H1 (cell line): ENCODE measurements around the gene DTD1. TPM values are rescaled to one million over a fixed set of nuclear protein-coding genes. Genes with fewer than 3 reads are reported as not detected.

ENCODE experiments used
- CTCF ChIA-PET: fragments of 300-600 bp; sonication (Branson Sonifier 250); formaldehyde crosslinking; loops from one replicate; lab custom pipeline; 2021; ENCODE audit not compliant: partially characterized antibody; lab: Charles Lee
- POLR2A ChIA-PET: fragments of 300-600 bp; sonication (Branson Sonifier 250); formaldehyde crosslinking; loops from one replicate; lab custom pipeline; 2021; ENCODE audit warnings: inconsistent platforms; ENCODE audit not compliant: partially characterized antibody; lab: Charles Lee
- DNase-seq, 2 experiments: peaks; one replicate each; pipeline versions ENCODE4 v3.0.0 to v3.0.0-alpha.2; 2010 to 2022; ENCODE audit warnings: low spot score in 2 of 2, low read depth in 1 of 2, mixed read lengths in 1 of 2
- FAIRE-seq: peaks from 2 replicates; lab custom pipeline; 2011; peaks lifted over from hg19 to GRCh38; lab: Jason Lieb, UNC
- H2AFZ ChIP-seq: 2 replicates; pipeline ENCODE4 v1.8.1; 2012; ENCODE audit warnings: low read length, inconsistent platforms
- H2AK5ac ChIP-seq: 2 replicates; pipeline ENCODE4 v1.6.1; 2013; ENCODE audit warnings: low read depth, low read length
- H2BK120ac ChIP-seq: replicated peaks from 2 replicates; pipeline ENCODE3; 2013; ENCODE audit warnings: low read depth, low read length, inconsistent platforms
- H2BK12ac ChIP-seq: 2 replicates; pipeline ENCODE4 v1.6.1; 2013; ENCODE audit warnings: low read depth, low read length
- H2BK15ac ChIP-seq: 2 replicates; pipeline ENCODE4 v1.6.1; 2013; ENCODE audit warnings: low read length
- H2BK20ac ChIP-seq: 2 replicates; pipeline ENCODE4 v1.6.1; 2013; ENCODE audit warnings: low read length
- H2BK5ac ChIP-seq: 2 replicates; pipeline ENCODE4 v1.6.1; 2013; ENCODE audit warnings: low read depth, low read length
- H3K14ac ChIP-seq: 2 replicates; pipeline ENCODE4 v1.6.1; 2013; ENCODE audit warnings: inconsistent platforms; ENCODE audit not compliant: insufficient read length
- H3K18ac ChIP-seq: 2 replicates; pipeline ENCODE4 v1.6.1; 2013; ENCODE audit warnings: low read length; ENCODE audit errors: extremely low read depth
- H3K23ac ChIP-seq: 2 replicates; pipeline ENCODE4 v1.6.1; 2013; ENCODE audit warnings: inconsistent platforms; ENCODE audit not compliant: insufficient read length
- H3K23me2 ChIP-seq: 2 replicates; pipeline ENCODE4 v1.6.1; 2013; ENCODE audit warnings: low read depth, low read length
- H3K27ac ChIP-seq: 2 replicates; pipeline ENCODE4 v1.6.1; 2011; ENCODE audit warnings: low read depth, low read length, inconsistent platforms
- H3K27me3 ChIP-seq, 4 experiments: replicated peaks in 1 of 4; 1 replicate in 1 of 4; 2 replicates in 3 of 4; pipeline versions ENCODE4 v1.6.1 to v1.8.1; 2011 to 2013; ENCODE audit warnings: low read length in 3 of 4, mild to moderate bottlenecking in 3 of 4, inconsistent platforms in 2 of 4, mixed read lengths in 2 of 4, moderate library complexity in 1 of 4; ENCODE audit not compliant: control insufficient read depth in 3 of 4, insufficient read depth in 3 of 4; ENCODE audit errors: extremely low read depth in 1 of 4
- H3K36me3 ChIP-seq, 4 experiments: 2 replicates each; pipeline versions ENCODE4 v1.6.1 to v1.8.1; 2011 to 2013; ENCODE audit warnings: mild to moderate bottlenecking in 4 of 4, low read length in 3 of 4, moderate library complexity in 2 of 4, control low read depth in 1 of 4, inconsistent platforms in 1 of 4; ENCODE audit not compliant: insufficient read depth in 4 of 4, control insufficient read depth in 2 of 4
- H3K4ac ChIP-seq: replicated peaks from 2 replicates; pipeline ENCODE3; 2013; ENCODE audit warnings: low read length, low read depth, mixed read lengths, inconsistent platforms; ENCODE audit not compliant: insufficient read length
- H3K4me1 ChIP-seq, 4 experiments: replicated peaks in 1 of 4; 1 replicate in 1 of 4; 2 replicates in 3 of 4; pipeline versions ENCODE4 v1.6.1 to v1.8.1; 2011 to 2013; ENCODE audit warnings: low read length in 3 of 4, inconsistent platforms in 2 of 4, mixed read lengths in 1 of 4; ENCODE audit not compliant: insufficient read depth in 4 of 4, control insufficient read depth in 3 of 4
- H3K4me2 ChIP-seq, 2 experiments: 2 replicates each; pipeline versions ENCODE4 v1.6.1 to v1.8.1; 2011 to 2013; ENCODE audit warnings: low read depth in 2 of 2, low read length in 2 of 2, control low read depth in 1 of 2, inconsistent platforms in 1 of 2, mild to moderate bottlenecking in 1 of 2; ENCODE audit not compliant: insufficient read depth in 1 of 2
- H3K4me3 ChIP-seq, 4 experiments: fragments of 200-600, 300-600 bp in 1 of 4; sonication (generic), shearing (Covaris generic), sonication (Bioruptor Twin) in 1 of 4; 2 replicates each; pipeline versions ENCODE4 v1.5.1 to v1.8.1; 2011 to 2016; ENCODE audit warnings: low read length in 4 of 4, low read depth in 3 of 4, control low read depth in 2 of 4, inconsistent platforms in 2 of 4, mild to moderate bottlenecking in 2 of 4, mixed read lengths in 1 of 4, moderate library complexity in 1 of 4; ENCODE audit not compliant: insufficient read depth in 2 of 4; ENCODE audit errors: extremely low read depth in 1 of 4
- H3K56ac ChIP-seq: replicated peaks from 2 replicates; pipeline ENCODE3; 2013; ENCODE audit warnings: low read depth, mild to moderate bottlenecking, mixed read lengths, low read length, inconsistent platforms; ENCODE audit not compliant: insufficient read length
- H3K79me1 ChIP-seq: 2 replicates; pipeline ENCODE4 v1.6.1; 2013; ENCODE audit warnings: low read depth, low read length, control low read depth
- H3K79me2 ChIP-seq, 2 experiments: 2 replicates each; pipeline versions ENCODE4 v1.6.1 to v1.8.1; 2012 to 2013; ENCODE audit warnings: low read length in 2 of 2, mild to moderate bottlenecking in 2 of 2, inconsistent platforms in 1 of 2; ENCODE audit not compliant: insufficient read depth in 2 of 2, control insufficient read depth in 1 of 2
- H3K9ac ChIP-seq, 4 experiments: replicated peaks in 1 of 4; 1 replicate in 1 of 4; 2 replicates in 3 of 4; pipeline versions ENCODE4 v1.6.1 to v1.8.1; 2011 to 2013; ENCODE audit warnings: low read depth in 3 of 4, low read length in 3 of 4, control low read depth in 2 of 4, mild to moderate bottlenecking in 2 of 4, moderate library complexity in 2 of 4, inconsistent platforms in 1 of 4; ENCODE audit errors: extremely low read depth in 1 of 4
- H3K9me3 ChIP-seq, 2 experiments: 2 replicates each; pipeline versions ENCODE4 v1.6.1 to v1.8.1; 2012 to 2013; ENCODE audit warnings: mild to moderate bottlenecking in 2 of 2, moderate library complexity in 2 of 2, control low read depth in 1 of 2, inconsistent platforms in 1 of 2, low read depth in 1 of 2, low read length in 1 of 2, mixed read lengths in 1 of 2; ENCODE audit not compliant: insufficient read depth in 2 of 2
- H4K20me1 ChIP-seq, 2 experiments: replicated peaks in 1 of 2; 2 replicates each; pipeline versions ENCODE3 to v1.8.1; 2011 to 2013; ENCODE audit warnings: inconsistent platforms in 2 of 2, low read length in 2 of 2, mild to moderate bottlenecking in 1 of 2; ENCODE audit not compliant: insufficient read depth in 2 of 2, control insufficient read depth in 1 of 2
- H4K5ac ChIP-seq: 2 replicates; pipeline ENCODE4 v1.6.1; 2013; ENCODE audit warnings: low read length, low read depth, mixed read lengths, inconsistent platforms; ENCODE audit not compliant: insufficient read length
- H4K8ac ChIP-seq: 2 replicates; pipeline ENCODE4 v1.8.0; 2013; ENCODE audit warnings: mild to moderate bottlenecking, moderate library complexity, low read length, inconsistent platforms; ENCODE audit not compliant: insufficient read depth; ENCODE audit errors: extremely low read depth
- H4K91ac ChIP-seq: replicated peaks from 2 replicates; pipeline ENCODE3; 2013; ENCODE audit warnings: low read length, mixed read lengths, inconsistent platforms; ENCODE audit not compliant: insufficient read length
- EP300 ChIP-seq, 2 experiments: IDR thresholded peaks; 1 replicate in 1 of 2; 2 replicates in 1 of 2; pipeline ENCODE4 v1.6.1; 2011 to 2012; ENCODE audit warnings: low read depth in 2 of 2, low read length in 2 of 2, mild to moderate bottlenecking in 2 of 2, borderline replicate concordance in 1 of 2, inconsistent platforms in 1 of 2, moderate library complexity in 1 of 2
- EZH2 ChIP-seq: fragments of 200-600 bp; sonication (generic); IDR thresholded peaks from 2 replicates; pipeline ENCODE4 v1.7.1; 2012; ENCODE audit warnings: low read depth, mild to moderate bottlenecking, moderate library complexity, low read length, inconsistent platforms; ENCODE audit not compliant: severe bottlenecking
- JUND ChIP-seq: IDR thresholded peaks from 2 replicates; pipeline ENCODE4 v1.6.1; 2011; ENCODE audit warnings: mild to moderate bottlenecking, improper control_type of control experiment, low read length
- MAFK ChIP-seq: IDR thresholded peaks from 2 replicates; pipeline ENCODE4 v1.6.1; 2012; ENCODE audit warnings: low read depth, mild to moderate bottlenecking, improper control_type of control experiment, low read length
- NRF1 ChIP-seq: IDR thresholded peaks from 2 replicates; pipeline ENCODE4 v1.6.1; 2011; ENCODE audit warnings: mild to moderate bottlenecking, low read depth, low read length, improper control_type of control experiment
- SP1 ChIP-seq: IDR thresholded peaks from 2 replicates; pipeline ENCODE4 v1.6.1; 2011; ENCODE audit warnings: low read depth, low read length
- TBP ChIP-seq: IDR thresholded peaks from 2 replicates; pipeline ENCODE4 v1.6.1; 2011; ENCODE audit warnings: low read depth, low read length, improper control_type of control experiment
- TEAD4 ChIP-seq: IDR thresholded peaks from 2 replicates; pipeline ENCODE4 v1.6.1; 2012; ENCODE audit warnings: low read depth, low read length, inconsistent platforms, mixed read lengths
- USF2 ChIP-seq: IDR thresholded peaks from 2 replicates; pipeline ENCODE4 v1.6.1; 2011; ENCODE audit warnings: low read length, improper control_type of control experiment
- YY1 ChIP-seq: IDR thresholded peaks from 2 replicates; pipeline ENCODE4 v1.6.1; 2011; ENCODE audit warnings: low read depth, mild to moderate bottlenecking, low read length
- ZNF274 ChIP-seq: IDR thresholded peaks from 2 replicates; pipeline ENCODE4 v1.7.0; 2012; ENCODE audit warnings: low read length, borderline replicate concordance; ENCODE audit errors: extremely low read depth
- WGBS, 2 experiments: shearing (Covaris generic) in 1 of 2; methylation state at CpG; one replicate each; pipeline versions ENCODE4 v1.1.6 to v1.1.7; 2013 to 2015; ENCODE audit warnings: low lambda C conversion rate in 2 of 2, mixed read lengths in 2 of 2, inconsistent platforms in 1 of 2, low coverage in 1 of 2, missing lambda C conversion rate in 1 of 2; ENCODE audit not compliant: insufficient replicate concordance in 2 of 2, insufficient coverage in 1 of 2, insufficient read length in 1 of 2; ENCODE audit errors: extremely low coverage in 1 of 2, missing lambda C conversion rate in 1 of 2; 5-methylcytosine and 5-hydroxymethylcytosine counted together
- polyA plus RNA-seq, 7 experiments: library from polyadenylated mRNA; depleted of rRNA in 3 of 7; stranded (reverse) in 5 of 7; unstranded in 2 of 7; fragments of >200 nt in 5 of 7; fragments of 200-250 nt in 2 of 7; gene quantifications; 1 replicate in 5 of 7; 2 replicates in 1 of 7; 4 replicates in 1 of 7; pipeline versions ENCODE4 v1.2.1 to v1.2.3, GENCODE V29; 2011 to 2013; ENCODE audit warnings: missing spikeins in 2 of 7, mixed read lengths in 2 of 7
- total RNA-seq: library from RNA; stranded (reverse); fragmentation: NEBNext Ultra II Directional; extraction: Animal tissue kit (Norgen Biotek cat#: 25700); gene quantifications from 2 replicates; pipeline ENCODE4 v1.2.1, GENCODE V29; 2021
- TF ChIP-seq, protein P1 (sequence below): IDR thresholded peaks from 2 replicates; pipeline ENCODE4 v1.6.1; 2011; ENCODE audit warnings: low read depth, mild to moderate bottlenecking, low read length; ENCODE audit not compliant: insufficient read depth

The DTD1 gene
- total and polyA plus RNA-seq, 2 of the 8 experiments (the other 6 are each of a cell fraction or from before 2014, with no cell fraction given): 49.7 to 66.6 TPM

DNA sequence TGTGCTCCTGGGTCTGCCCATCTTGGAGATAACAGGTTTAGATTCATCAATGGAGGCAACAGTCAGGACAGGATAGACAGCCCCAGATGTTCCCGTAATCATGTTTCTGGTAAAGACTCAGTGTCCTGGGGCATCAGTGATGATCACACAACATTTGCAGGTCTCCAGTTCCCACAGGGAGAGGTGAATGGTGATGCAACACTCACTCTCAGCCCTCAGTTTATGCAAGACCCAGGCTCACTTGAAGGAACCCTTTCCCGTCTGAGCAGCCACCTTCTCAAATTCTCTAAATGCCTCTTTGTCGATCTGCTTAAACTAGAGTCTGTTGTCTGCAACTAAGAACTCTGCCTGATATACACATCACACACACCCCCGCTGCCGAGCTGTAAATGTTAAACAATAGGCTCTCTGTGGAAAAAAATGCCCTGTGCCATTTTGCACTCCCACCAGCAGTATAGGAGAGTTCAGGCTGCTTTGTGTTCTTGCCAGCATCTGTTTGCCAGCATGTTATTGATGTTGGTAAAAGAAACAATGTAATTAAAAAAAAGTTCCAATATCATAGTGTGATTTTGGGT, 195.6 kb downstream of the DTD1 start:
- no peak overlapping the region for H3K56ac ChIP-seq
- H3K27me3 ChIP-seq: no peaks in the 10 kb centered on the region
- no peak overlapping the region for H3K4me2 ChIP-seq
- no peaks in the 10 kb centered on the region for H4K20me1 ChIP-seq
- H3K4me1 ChIP-seq: no peaks in the 10 kb centered on the region
- no peak overlapping the region for H2AFZ ChIP-seq
- H4K8ac ChIP-seq: no peak overlapping the region
- H4K91ac ChIP-seq: no peak overlapping the region
- no peak overlapping the region for H4K5ac ChIP-seq
- H2BK15ac ChIP-seq: no peak overlapping the region
- no peaks in the 10 kb centered on the region for H3K23me2 ChIP-seq
- H3K4me3 ChIP-seq: no peak overlapping the region
- no peaks in the 10 kb centered on the region for H3K36me3 ChIP-seq
- H3K18ac ChIP-seq: no peak overlapping the region
- H3K9me3 ChIP-seq: no peaks in the 10 kb centered on the region; a peak in 1 of 4 replicates
- CTCF ChIA-PET: interaction anchor here (0.5 to 0.8 kb wide), 2 partner anchors 21 to 638 kb away, joined by 3 to 6 read pairs; no protein-coding TSS in a partner anchor
- no peak overlapping the region for H2BK12ac ChIP-seq
- POLR2A ChIA-PET: no interaction called here
- WGBS, 2 experiments: 89% methylated on average over 5 of the region's 5 CpGs; no CpG with 5 or more reads in 1 of the 2 experiments
- H2AK5ac ChIP-seq: no peak overlapping the region
- no peak for DNase-seq
- no peak overlapping the region for H3K9ac ChIP-seq
- H3K79me2 ChIP-seq: no peaks in the 10 kb centered on the region
- no peak for FAIRE-seq
- no peak overlapping the region for H2BK20ac ChIP-seq
- no peak overlapping the region for H2BK5ac ChIP-seq
- H3K4ac ChIP-seq: no peak overlapping the region
- no peaks in the 10 kb centered on the region for H3K79me1 ChIP-seq
- no peak overlapping the region for H3K14ac ChIP-seq
- H3K23ac ChIP-seq: no peak overlapping the region
- no peak overlapping the region for H3K27ac ChIP-seq
- no peak overlapping the region for H2BK120ac ChIP-seq
- TF ChIP-seq NRF1: no peak
- TF ChIP-seq, protein P1, sequence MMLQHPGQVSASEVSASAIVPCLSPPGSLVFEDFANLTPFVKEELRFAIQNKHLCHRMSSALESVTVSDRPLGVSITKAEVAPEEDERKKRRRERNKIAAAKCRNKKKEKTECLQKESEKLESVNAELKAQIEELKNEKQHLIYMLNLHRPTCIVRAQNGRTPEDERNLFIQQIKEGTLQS: no peak
- TF ChIP-seq ZNF274: no peak
- no peak for TF ChIP-seq TBP
- no peak for TF ChIP-seq USF2
- TF ChIP-seq MAFK: no peak
- no peak for TF ChIP-seq TEAD4
- no peak for TF ChIP-seq SP1
- TF ChIP-seq EZH2: no peak
- TF ChIP-seq JUND: no peak
- TF ChIP-seq YY1: no peak
- TF ChIP-seq EP300 (IDR thresholded peaks at IDR 0.05; ENCODE audit: borderline replicate concordance in 1 of 2, low read depth in 2 of 2, low read length in 2 of 2): no peak
